ENCODE data around the gene ZAP70. TPM values are rescaled to one million over a fixed set of nuclear protein-coding genes. Genes with fewer than 3 reads are reported as not detected.

The ZAP70 gene
- polyA plus RNA-seq, 4 donors, result 1.2 to 2.2 (median 1.7) TPM

DNA sequence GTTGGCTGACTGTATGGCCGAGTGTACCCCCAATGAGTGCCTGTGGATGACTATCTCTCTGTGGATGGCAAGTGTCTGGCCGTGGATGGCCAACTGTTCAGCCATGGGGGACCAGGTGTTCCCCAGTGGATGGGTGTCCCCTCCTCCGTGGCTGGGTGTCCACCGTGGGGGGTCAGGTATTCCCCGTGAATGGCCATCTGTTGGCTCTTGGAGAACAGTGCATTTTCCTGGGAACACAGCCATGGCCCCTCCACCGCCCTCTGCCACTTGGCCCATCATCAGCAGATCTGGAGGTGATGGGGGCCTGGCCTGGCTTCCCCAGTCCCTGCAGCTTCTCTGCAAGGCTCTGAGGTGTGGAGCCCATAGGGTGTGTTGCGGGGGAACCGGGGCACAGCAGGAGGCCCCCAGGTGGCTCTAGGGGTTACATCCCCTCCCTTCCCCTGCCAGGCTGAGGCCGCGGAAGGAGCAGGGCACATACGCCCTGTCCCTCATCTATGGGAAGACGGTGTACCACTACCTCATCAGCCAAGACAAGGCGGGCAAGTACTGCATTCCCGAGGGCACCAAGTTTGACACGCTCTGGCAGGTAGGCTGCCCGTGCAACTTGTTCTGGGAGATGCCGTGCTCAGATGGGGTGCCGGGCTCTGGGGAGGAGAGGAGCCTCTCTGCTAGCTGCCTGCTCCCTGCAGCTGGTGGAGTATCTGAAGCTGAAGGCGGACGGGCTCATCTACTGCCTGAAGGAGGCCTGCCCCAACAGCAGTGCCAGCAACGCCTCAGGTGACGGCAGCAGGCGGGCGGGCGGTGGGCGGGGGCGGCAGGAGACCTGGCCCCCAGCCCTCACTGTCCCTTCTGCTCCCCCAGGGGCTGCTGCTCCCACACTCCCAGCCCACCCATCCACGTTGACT lies 19.3 kb downstream of the ZAP70 start:
- no peak for DNase-seq (ENCODE audit: low read depth in 4 of 4, low spot score in 3 of 4)

DNA sequence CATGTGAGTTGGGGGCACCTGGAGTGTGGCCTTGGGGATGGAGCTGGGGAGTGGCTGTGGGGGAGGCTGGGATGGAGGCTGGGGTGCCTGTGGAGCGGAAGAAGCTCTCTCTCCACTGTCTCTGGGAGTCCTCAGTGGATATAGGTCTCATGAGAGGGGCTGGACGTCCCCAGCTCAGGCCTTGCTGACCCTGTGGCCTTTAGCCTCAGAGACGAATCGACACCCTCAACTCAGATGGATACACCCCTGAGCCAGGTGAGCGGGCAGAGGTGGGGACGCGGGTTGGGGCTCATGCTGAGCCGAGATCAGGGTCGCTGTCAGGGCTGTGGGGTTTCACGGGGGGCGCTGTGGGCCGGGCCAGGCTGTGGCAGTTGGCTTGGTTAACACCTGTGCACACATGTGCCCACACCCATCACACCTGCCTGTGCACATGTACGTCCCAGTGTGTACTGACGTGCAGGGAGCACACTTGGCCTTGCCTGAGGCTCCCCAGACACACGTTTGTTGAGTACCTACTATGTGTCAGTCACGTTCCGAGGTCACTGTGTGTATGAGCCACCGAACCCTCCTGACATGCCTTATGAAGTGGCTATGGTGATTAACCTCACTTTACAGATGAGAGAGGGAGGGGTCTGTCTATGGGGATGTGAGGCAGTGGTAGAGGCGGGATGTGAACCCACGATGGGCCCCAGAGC lies 20.1 kb downstream of the ZAP70 start:
- DNase-seq (ENCODE audit: low read depth in 4 of 4, low spot score in 3 of 4), result no peak

DNA sequence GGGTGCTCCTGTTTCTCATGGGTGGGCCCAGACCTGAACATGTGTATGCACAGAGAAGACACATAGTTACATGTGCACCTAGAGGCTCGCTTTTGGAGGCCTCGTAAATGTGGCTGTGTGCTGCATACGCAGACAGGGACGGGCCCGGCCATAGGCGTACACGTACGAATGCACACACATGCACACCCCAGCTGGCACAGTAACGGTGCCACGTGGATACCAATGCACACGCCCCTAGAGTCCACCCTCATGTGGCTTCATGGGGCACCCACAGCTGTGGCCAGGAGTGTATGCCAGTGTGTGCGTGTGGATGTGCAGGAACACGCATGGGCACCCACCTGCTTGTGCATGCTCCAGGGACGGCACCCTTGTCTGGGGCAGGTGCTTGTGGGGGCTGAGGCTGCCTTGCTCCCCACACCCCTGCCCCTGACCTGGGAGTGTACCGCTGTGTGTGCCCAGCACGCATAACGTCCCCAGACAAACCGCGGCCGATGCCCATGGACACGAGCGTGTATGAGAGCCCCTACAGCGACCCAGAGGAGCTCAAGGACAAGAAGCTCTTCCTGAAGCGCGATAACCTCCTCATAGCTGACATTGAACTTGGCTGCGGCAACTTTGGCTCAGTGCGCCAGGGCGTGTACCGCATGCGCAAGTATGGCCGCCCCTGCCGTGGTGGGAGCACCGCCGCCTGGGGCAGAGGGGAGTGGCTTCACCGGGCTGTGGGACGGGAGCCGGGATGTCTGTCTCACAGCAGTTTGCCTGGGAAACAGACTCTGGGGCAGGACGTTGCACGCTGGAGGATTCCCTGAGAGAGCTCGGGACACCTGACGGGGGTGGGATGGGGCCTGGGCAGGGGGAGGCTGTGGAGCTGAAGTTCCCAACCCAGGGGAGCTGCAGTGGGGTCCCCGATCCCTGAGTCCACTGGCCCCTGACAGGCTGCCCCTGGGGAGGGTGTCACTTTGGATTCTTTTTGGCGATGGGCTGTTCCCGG lies 21.0 kb downstream of the ZAP70 start:
- DNase-seq (ENCODE audit: low read depth in 4 of 4, low spot score in 3 of 4), result no peak

DNA sequence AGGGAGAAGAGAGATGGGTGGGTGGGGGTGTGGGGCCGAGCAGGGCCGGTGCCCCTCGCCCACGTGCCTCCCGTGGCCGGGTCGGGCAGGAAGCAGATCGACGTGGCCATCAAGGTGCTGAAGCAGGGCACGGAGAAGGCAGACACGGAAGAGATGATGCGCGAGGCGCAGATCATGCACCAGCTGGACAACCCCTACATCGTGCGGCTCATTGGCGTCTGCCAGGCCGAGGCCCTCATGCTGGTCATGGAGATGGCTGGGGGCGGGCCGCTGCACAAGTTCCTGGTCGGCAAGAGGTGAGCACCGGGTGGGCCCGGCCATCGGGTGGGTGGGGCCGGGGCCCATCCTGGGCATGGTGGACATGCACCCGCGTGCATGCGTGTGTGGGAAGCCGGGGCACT lies 21.8 kb downstream of the ZAP70 start:
- DNase-seq (ENCODE audit: low read depth in 4 of 4, low spot score in 3 of 4), result no peak

DNA sequence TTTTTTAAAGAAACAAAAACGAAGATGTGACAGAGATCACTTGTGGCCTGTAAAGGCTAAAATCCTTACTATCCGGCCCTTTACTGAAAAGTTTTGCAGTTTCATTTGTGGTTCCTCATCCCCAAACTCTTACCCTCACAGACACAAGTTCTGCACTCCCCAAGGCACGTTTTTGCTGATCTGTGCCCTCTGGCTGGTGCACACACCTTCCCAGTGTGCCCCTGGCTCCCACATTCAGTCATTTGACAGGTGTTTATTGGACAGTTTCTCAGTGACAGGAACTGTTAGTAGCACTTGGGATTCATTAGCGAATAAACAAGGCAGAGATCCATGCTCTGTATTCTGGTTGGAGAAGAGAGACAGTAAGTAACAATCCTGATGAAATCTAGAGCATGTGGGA lies 22.8 kb downstream of the ZAP70 start:
- no peak for DNase-seq (ENCODE audit: low read depth in 4 of 4, low spot score in 3 of 4)

DNA sequence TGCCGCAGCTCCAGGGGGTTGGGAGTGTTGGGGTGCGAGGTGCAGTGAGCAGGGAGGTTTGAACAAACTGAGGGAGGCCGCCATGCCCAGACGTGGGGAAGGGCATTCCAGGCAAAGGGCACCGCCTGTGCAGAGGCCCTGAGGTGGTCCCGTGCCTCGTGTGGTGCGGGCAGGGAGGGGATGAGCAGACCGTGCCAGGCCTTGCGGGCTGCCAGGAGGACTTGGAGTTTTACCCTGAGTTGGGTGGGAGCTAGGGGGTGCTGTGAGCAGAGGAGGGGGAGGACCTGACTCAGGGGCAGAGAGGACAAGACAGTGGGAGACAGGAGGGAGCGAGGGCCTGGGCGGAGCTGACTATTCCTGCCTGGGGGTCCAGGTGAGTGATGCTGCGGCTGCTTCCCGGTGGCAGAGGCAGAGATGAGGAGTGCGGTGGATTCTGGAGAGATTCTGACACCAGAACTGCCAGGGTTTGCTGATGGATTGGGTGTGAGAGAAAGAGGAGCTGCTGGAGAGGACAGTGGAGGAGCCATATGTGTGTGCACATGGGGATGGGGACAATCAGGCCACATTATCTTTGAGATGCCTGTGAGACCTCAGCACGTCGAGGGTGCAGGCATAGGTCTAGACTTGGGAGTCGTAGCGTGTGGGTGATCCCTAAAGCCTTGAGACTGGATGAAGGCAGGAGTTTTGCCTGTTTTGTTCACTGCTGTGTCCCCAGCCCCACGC lies 23.4 kb downstream of the ZAP70 start:
- DNase-seq (ENCODE audit: low read depth in 4 of 4, low spot score in 3 of 4), result no peak

GRCh38 chr2:97737421-97738178 lies 24.2 kb downstream of the ZAP70 start:
- no peak for DNase-seq (ENCODE audit: low read depth in 4 of 4, low spot score in 3 of 4)

GRCh38 chr2:97738179-97739019 lies 25.0 kb downstream of the ZAP70 start:
- no peak for DNase-seq (ENCODE audit: low read depth in 4 of 4, low spot score in 3 of 4)

- no peak for DNase-seq (ENCODE audit: low read depth in 4 of 4, low spot score in 3 of 4)
Observed at GRCh38 chr2:97739020-97739892, 25.9 kb downstream of the ZAP70 start.

- DNase-seq (ENCODE audit: low read depth in 4 of 4, low spot score in 3 of 4), result no peak
Observed at GRCh38 chr2:97739893-97740245, 26.5 kb downstream of the ZAP70 start.

DNA sequence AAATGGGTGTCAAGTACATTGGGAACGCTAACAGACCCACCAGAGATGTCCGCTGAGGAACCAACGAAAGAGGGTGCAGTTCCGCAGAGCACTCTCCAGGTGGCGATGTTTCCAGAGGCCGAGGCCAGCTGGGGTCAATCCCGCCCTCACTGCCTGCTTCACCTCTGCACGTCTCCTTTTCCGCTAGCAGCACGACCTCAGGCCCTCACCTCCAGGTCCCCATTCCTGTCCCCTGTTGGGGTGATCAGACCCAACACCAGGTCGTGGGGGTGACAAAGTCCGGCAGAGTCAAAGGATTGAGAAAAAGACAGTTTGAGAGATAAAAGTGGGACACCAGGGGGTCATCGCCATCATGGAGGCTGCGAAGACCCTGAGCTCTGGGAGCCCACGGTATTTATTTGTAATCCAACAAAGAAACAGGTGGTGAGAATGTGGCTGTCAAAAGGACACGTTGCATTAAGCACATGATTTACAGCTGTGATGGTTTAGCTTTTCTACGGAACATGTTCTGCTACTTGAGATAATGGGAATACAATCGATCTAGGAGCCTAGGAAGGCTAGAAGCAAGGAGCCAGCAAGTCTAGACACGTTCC lies 27.3 kb downstream of the ZAP70 start:
- DNase-seq (ENCODE audit: low read depth in 4 of 4, low spot score in 3 of 4), result no peak

DNA sequence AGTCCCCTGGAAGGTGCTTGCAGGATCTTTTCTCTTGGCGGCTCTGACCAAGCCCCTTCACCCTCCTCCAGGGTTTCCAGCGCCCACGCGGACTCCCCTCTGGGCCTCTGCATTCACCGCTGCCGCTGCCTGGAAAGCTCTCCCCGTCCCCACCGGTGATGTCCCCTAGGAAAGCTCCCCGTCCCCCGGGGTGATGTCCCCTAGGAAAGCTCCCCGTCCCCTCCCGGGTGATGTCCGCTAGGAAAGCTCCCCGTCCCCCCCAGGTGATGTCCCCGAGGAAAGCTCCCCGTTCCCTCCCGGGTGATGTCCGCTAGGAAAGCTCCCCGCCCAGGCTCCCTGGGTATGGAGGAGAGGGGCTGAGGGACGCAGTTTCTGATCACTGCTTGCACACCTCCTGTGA lies 27.9 kb downstream of the ZAP70 start:
- DNase-seq (ENCODE audit: low read depth in 4 of 4, low spot score in 3 of 4), result no peak

DNA sequence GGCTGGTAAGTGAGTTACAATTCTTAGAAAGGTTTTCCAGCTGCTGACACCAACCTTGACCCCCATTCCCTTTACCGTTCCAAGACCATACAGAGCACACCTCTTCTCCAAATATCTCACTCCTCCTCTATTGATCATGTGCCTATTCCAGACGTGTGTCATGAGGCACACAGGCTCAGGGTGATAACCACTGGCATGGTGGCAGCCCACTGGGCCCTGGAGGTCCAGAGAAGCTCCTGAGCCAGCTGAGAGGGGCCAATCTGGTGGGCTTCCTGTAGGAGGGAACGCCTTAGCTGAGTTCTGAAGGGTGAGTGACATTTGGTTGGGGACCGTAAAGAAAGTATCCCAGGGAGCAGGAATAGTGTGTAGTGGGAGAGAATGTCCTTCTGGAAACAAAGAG lies 28.3 kb downstream of the ZAP70 start:
- DNase-seq (ENCODE audit: low read depth in 4 of 4, low spot score in 3 of 4), result no peak

DNA sequence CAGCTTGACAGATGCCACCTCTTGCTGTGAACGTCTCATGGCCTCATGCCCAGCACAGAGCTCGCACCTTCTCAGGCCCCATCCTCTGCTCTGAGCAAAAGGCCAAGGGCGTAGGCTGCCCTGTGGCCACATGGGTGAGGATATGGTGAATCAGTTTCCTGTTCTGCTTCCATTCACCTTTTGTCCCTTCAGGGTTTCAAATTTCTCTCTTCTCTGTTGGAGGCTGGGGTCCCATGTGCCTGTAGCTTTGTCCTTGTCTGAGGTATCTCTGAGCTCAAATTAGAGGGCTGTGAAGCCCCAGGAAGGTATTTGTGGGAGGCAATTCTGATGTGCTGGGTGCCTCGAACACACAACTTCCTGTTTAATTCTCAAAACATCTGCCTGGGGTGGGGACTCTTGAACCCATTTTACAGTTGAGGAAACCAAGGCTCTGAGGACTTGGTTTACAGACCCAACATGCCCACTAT lies 29.0 kb downstream of the ZAP70 start:
- DNase-seq (ENCODE audit: low read depth in 4 of 4, low spot score in 3 of 4), result no peak

GRCh38 chr2:97743913-97744312 lies 30.5 kb downstream of the ZAP70 start:
- DNase-seq (ENCODE audit: low read depth in 4 of 4, low spot score in 3 of 4), result no peak

DNA sequence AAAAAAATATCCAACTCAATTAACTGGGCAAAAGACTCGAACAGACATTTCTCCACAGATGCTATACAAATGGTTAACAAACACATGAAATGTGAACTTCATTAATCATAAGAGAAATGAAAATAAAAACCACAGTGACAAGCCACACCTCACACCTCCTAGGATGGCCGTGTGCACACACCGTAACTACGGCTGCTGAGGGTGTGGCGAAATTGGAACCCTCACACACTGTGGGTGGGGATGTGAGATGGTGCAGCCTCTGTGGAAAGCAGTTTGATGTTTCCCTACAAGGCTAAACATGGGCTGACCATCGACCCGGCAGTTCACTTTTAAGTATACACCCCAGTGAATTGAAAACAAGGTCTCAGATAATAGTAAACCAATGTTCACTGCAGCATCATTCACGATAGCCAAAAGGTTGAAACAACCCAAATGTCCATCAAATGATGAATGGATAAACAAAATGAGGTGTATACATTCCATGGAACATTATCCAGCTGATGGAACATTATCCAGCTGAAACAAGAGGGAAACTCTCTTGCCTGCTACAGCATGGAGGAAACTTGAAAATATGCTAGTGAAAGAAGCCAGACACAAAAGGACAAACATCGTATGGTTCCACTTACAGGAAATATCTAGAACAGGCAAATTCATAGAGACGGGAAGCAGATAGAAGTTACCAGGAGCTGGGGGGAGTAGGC lies 32.2 kb downstream of the ZAP70 start:
- no peak for DNase-seq (ENCODE audit: low read depth in 4 of 4, low spot score in 3 of 4)

DNA sequence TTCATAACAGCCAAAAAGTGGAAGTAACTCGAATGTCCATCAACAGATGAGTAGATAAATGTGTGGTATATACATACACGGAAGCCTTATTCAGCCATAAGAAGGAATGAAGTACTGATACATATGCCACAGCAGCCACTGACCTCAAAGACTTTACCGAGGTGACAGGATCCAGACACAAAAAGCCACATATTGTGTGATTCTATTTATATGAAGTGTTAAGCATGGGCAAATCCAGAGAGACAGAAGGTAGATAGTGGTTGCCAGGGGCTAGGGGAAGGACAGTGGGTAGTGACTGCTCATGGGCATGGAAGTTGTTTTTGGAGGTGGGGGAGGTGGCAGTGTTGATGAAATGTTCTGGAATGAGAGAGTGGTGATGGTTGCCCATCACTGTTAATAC lies 33.9 kb downstream of the ZAP70 start:
- DNase-seq (ENCODE audit: low read depth in 4 of 4, low spot score in 3 of 4), result no peak
